Cardiac muscle cell (in vitro differentiated cells and primary cell): ENCODE measurements around the gene IGLL1. TPM values are rescaled to one million over a fixed set of nuclear protein-coding genes. Genes with fewer than 3 reads are reported as not detected.
"Not testable (repeated sequence)": the region's sequence is repeated elsewhere in the genome, so short reads cannot be mapped to it uniquely, and the experiment has no call there.

Source experiments
- DNase-seq, 2 donors: peaks; one replicate each; pipeline versions ENCODE4 v3.0.0 to v3.0.0-alpha.2; 2010 to 2017; ENCODE audit warnings: low read depth in 1 of 2, low spot score in 1 of 2
- H3K27ac ChIP-seq: fragments of 200-600 bp; sonication (generic); 2 replicates; pipeline ENCODE4 v1.5.1; 2016
- H3K27me3 ChIP-seq: fragments of 200-600 bp; sonication (generic); 2 replicates; pipeline ENCODE4 v1.6.0; 2016; ENCODE audit warnings: control low read depth
- H3K36me3 ChIP-seq: fragments of 200-600 bp; sonication (generic); 2 replicates; pipeline ENCODE4 v1.5.1; 2016; ENCODE audit warnings: control low read depth
- H3K4me1 ChIP-seq: fragments of 200-600 bp; sonication (generic); 2 replicates; pipeline ENCODE4 v1.8.1; 2017; ENCODE audit warnings: low read depth, mild to moderate bottlenecking, mixed run types
- H3K4me3 ChIP-seq: fragments of 200-600 bp; sonication (generic); 2 replicates; pipeline ENCODE4 v1.5.1; 2016; ENCODE audit warnings: mild to moderate bottlenecking
- H3K9me3 ChIP-seq: fragments of 200-600 bp; sonication (generic); 2 replicates; pipeline ENCODE4 v1.5.1; 2017; ENCODE audit warnings: low read depth, mild to moderate bottlenecking, control low read depth
- polyA plus RNA-seq: library from polyadenylated mRNA; unstranded; fragments of >200 nt; fragmentation: Nextera tagmentation; extraction: Ambion mirVana; gene quantifications from 2 replicates; pipeline ENCODE4 v1.2.1, GENCODE V29; 2016
- total RNA-seq: library from RNA; depleted of rRNA; stranded (reverse); fragments of >200 nt; gene quantifications from 2 replicates; pipeline ENCODE4 v1.2.3, GENCODE V29; 2016
- TF ChIP-seq, protein P1 (sequence below): IDR thresholded peaks from 2 replicates; pipeline ENCODE4 v1.5.1; 2012; ENCODE audit warnings: low read depth, mild to moderate bottlenecking, low read length

IGLL1 gene
- total and polyA plus RNA-seq, 2 experiments from 2014 or later = not detected

DNA sequence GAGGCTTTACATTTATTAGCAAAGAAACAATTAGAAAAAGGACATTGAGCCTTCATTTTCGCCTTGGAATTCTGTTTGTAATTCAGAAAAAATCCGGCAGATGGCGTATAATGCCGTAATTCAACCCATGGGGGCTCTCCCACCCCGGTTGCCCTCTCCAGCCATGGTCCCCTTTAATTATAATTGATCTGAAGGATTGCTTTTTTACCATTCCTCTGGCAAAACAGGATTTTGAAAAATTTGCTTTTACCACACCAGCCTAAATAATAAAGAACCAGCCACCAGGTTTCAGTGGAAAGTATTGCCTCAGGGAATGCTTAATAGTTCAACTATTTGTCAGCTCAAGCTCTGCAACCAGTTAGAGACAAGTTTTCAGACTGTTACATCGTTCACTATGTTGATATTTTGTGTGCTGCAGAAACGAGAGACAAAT is 38.2 kb downstream of the IGLL1 start:
- H3K4me1 ChIP-seq = peaks cover 22% of the 10 kb centered on the region
- DNase-seq = peak in 1 of 2 donors; percentile 20
- not testable (repeated sequence) for H3K27me3 ChIP-seq, H3K9me3 ChIP-seq, H3K27ac ChIP-seq, H3K36me3 ChIP-seq, H3K4me3 ChIP-seq
- TF ChIP-seq, protein P1, sequence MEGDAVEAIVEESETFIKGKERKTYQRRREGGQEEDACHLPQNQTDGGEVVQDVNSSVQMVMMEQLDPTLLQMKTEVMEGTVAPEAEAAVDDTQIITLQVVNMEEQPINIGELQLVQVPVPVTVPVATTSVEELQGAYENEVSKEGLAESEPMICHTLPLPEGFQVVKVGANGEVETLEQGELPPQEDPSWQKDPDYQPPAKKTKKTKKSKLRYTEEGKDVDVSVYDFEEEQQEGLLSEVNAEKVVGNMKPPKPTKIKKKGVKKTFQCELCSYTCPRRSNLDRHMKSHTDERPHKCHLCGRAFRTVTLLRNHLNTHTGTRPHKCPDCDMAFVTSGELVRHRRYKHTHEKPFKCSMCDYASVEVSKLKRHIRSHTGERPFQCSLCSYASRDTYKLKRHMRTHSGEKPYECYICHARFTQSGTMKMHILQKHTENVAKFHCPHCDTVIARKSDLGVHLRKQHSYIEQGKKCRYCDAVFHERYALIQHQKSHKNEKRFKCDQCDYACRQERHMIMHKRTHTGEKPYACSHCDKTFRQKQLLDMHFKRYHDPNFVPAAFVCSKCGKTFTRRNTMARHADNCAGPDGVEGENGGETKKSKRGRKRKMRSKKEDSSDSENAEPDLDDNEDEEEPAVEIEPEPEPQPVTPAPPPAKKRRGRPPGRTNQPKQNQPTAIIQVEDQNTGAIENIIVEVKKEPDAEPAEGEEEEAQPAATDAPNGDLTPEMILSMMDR = peak; percentile 52

DNA sequence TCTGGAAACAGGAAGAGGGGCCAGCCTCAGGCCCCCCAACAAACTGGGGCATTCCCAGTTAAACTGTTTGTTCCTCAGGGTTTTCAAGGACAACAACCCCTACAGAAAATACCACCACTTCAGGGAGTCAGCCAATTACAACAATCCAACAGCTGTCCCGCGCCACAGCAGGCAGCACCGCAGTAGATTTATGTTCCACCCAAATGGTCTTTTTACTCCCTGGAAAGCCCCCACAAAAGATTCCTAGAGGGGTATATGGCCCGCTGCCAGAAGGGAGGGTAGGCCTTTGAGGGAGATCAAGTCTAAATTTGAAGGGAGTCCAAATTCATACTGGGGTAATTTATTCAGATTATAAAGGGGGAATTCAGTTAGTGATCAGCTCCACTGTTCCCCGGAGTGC is 39.3 kb downstream of the IGLL1 start:
- H3K27ac ChIP-seq, H3K36me3 ChIP-seq, H3K27me3 ChIP-seq, H3K9me3 ChIP-seq, DNase-seq, H3K4me3 ChIP-seq: not testable (repeated sequence)
- peaks cover 30% of the 10 kb centered on the region for H3K4me1 ChIP-seq

DNA sequence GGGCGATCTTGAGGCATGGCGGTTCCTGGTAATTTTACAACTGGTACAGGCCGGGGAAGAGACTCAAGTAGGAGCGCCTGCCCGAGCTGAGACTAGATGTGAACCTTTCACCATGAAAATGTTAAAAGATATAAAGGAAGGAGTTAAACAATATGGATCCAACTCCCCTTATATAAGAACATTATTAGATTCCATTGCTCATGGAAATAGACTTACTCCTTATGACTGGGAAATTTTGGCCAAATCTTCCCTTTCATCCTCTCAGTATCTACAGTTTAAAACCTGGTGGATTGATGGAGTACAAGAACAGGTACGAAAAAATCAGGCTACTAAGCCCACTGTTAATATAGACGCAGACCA is 40.3 kb downstream of the IGLL1 start:
- not testable (repeated sequence) for DNase-seq, H3K9me3 ChIP-seq, H3K27ac ChIP-seq, H3K4me3 ChIP-seq, H3K27me3 ChIP-seq, H3K36me3 ChIP-seq
- peaks cover 35% of the 10 kb centered on the region for H3K4me1 ChIP-seq

DNA sequence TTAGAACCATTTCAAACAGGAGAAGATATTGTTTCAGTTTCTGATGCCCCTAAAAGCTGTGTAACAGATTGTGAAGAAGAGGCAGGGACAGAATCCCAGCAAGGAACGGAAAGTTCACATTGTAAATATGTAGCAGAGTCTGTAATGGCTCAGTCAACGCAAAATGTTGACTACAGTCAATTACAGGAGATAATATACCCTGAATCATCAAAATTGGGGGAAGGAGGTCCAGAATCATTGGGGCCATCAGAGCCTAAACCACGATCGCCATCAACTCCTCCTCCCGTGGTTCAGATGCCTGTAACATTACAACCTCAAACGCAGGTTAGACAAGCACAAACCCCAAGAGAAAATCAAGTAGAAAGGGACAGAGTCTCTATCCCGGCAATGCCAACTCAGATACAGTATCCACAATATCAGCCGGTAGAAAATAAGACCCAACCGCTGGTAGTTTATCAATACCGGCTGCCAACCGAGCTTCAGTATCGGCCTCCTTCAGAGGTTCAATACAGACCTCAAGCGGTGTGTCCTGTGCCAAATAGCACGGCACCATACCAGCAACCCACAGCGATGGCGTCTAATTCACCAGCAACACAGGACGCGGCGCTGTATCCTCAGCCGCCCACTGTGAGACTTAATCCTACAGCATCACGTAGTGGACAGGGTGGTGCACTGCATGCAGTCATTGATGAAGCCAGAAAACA is 40.8 kb downstream of the IGLL1 start:
- Histone ChIP-seq H3K4me1 (peaks cover 35% of the 10 kb centered on the region), H3K9me3 (no peaks in the 10 kb centered on the region), H3K27ac (peak overlapping the region; percentile 95), H3K36me3 (no peaks in the 10 kb centered on the region), H3K4me3 (no peak overlapping the region), H3K27me3 (no peaks in the 10 kb centered on the region)
- TF ChIP-seq, protein P1 = peak; percentile 81
- peak; percentile 88 to 91 for DNase-seq

DNA sequence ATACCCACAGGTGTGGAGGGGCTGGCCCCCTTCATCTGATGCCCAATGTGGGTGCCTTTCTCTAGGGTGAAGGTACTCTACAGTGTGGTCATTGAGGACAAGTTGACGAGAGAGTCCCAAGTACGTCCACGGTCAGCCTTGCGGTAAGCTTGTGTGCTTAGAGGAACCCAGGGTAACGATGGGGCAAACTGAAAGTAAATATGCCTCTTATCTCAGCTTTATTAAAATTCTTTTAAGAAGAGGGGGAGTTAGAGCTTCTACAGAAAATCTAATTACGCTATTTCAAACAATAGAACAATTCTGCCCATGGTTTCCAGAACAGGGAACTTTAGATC is 41.4 kb downstream of the IGLL1 start:
- H3K4me3 ChIP-seq, H3K9me3 ChIP-seq, H3K27me3 ChIP-seq, H3K36me3 ChIP-seq: not testable (repeated sequence)
- peak in 1 of 2 donors; percentile 36 for DNase-seq
- H3K27ac ChIP-seq = peak overlapping the region; percentile 95
- H3K4me1 ChIP-seq = peaks cover 42% of the 10 kb centered on the region

DNA sequence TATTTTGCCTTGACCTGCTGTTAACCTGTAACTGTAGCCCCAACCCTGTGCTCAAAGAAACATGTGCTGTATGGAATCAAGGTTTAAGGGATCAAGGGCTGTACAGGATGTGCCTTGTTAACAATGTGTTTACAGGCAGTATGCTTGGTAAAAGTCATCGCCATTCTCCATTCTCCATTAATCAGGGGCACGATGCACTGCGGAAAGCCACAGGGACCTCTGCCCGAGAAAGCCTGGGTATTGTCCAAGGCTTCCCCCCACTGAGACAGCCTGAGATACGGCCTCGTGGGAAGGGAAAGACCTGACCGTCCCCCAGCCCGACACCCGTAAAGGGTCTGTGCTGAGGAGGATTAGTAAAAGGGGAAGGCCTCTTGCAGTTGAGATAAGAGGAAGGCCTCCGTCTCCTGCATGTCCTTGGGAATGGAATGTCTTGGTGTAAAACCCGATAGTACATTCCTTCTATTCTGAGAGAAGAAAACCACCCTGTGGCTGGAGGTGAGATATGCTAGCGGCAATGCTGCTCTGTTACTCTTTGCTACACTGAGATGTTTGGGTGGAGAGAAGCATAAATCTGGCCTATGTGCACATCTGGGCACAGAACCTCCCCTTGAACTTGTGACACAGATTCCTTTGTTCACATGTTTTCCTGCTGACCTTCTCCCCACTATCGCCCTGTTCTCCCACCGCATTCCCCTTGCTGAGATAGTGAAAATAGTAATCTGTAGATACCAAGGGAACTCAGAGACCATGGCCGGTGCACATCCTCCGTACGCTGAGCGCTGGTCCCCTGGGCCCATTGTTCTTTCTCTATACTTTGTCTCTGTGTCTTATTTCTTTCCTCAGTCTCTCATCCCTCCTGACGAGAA is 42.0 kb downstream of the IGLL1 start:
- H3K36me3 ChIP-seq, H3K4me3 ChIP-seq: not testable (repeated sequence)
- peak; percentile 59 to 90 for DNase-seq

More for the DNA sequence above, 42.0 kb downstream of the IGLL1 start:
- H3K9me3 ChIP-seq, H3K27me3 ChIP-seq: not testable (repeated sequence)
- peak overlapping the region; percentile 95 for H3K27ac ChIP-seq
- TF ChIP-seq, protein P1 = peak; percentile 19
- H3K4me1 ChIP-seq = peaks cover 46% of the 10 kb centered on the region
